Neural progenitor cell (in vitro differentiated cells): ENCODE data around the gene SMC6.

ENCODE experiments used
- EZH2 ChIP-seq: fragments of 200-600 bp; sonication (generic); IDR thresholded peaks from 2 replicates; pipeline ENCODE4 v1.6.1; 2017; ENCODE audit warnings: antibody characterized with exemption, mild to moderate bottlenecking, moderate library complexity
- TF ChIP-seq, protein P1 (sequence below): fragments of 200-600 bp; sonication (generic); IDR thresholded peaks from 2 replicates; pipeline ENCODE4 v1.5.1; 2017; ENCODE audit warnings: antibody characterized with exemption, mild to moderate bottlenecking

DNA sequence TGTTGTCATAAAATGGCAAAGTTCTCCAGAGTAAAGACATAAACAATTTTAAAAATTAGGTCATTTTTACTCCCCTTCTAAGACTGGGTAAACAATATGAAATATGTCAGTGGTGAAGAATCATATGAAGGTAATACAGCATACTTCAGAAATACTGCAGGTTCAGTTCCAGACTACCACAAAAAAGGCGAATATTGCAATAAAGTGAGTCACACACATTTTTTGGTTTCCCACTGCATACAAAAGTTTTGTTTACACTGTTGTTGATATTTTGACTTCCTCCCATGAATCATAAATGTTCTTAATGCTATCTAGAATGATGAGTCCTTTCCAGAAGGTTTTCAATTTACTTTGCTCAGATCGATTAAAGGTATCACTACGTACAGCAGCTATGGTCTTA lies 73.5 kb downstream of the SMC6 start:
- TF ChIP-seq, protein P1, sequence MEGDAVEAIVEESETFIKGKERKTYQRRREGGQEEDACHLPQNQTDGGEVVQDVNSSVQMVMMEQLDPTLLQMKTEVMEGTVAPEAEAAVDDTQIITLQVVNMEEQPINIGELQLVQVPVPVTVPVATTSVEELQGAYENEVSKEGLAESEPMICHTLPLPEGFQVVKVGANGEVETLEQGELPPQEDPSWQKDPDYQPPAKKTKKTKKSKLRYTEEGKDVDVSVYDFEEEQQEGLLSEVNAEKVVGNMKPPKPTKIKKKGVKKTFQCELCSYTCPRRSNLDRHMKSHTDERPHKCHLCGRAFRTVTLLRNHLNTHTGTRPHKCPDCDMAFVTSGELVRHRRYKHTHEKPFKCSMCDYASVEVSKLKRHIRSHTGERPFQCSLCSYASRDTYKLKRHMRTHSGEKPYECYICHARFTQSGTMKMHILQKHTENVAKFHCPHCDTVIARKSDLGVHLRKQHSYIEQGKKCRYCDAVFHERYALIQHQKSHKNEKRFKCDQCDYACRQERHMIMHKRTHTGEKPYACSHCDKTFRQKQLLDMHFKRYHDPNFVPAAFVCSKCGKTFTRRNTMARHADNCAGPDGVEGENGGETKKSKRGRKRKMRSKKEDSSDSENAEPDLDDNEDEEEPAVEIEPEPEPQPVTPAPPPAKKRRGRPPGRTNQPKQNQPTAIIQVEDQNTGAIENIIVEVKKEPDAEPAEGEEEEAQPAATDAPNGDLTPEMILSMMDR: no peak
- TF ChIP-seq EZH2: no peak
